GM12865 (cell line): ENCODE results near the gene RPL9.
A peak's percentile ranks its signal among the peaks of the same experiment; 100 is the strongest.

Experiments
- DNase-seq: peaks from one replicate; pipeline ENCODE4 v3.0.0; 2010; ENCODE audit warnings: low read depth
- H3K4me3 ChIP-seq: 2 replicates; pipeline ENCODE4 v1.5.1; 2011; ENCODE audit warnings: mild to moderate bottlenecking, low read depth, low read length, control low read depth
- TF ChIP-seq, protein P1 (sequence below): IDR thresholded peaks from 2 replicates; pipeline ENCODE4 v1.5.1; 2011; ENCODE audit warnings: low read length, control low read depth, low read depth, inconsistent platforms; ENCODE audit not compliant: insufficient read depth; ENCODE audit errors: missing control alignments

Gene RPL9

DNA sequence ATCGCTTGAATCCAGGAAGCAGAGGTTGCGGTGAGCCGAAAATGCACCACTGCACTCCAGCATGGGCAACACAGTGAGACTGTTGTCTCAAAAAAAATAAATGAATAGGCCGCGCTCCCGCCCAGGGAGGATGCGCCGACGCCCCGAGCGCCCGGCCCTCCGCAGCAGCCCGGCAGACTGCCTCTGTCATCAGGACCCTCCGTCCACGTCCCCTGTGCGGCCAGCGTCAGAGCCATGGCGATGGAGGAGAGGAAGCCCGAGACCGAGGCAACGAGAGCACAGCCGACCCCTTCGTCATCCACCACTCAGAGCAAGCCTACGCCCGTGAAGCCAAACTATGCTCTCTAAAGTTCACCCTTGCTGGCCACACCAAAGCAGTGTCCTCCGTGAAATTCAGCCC, 21.5 kb upstream of the RPL9 start:
- TF ChIP-seq, protein P1, sequence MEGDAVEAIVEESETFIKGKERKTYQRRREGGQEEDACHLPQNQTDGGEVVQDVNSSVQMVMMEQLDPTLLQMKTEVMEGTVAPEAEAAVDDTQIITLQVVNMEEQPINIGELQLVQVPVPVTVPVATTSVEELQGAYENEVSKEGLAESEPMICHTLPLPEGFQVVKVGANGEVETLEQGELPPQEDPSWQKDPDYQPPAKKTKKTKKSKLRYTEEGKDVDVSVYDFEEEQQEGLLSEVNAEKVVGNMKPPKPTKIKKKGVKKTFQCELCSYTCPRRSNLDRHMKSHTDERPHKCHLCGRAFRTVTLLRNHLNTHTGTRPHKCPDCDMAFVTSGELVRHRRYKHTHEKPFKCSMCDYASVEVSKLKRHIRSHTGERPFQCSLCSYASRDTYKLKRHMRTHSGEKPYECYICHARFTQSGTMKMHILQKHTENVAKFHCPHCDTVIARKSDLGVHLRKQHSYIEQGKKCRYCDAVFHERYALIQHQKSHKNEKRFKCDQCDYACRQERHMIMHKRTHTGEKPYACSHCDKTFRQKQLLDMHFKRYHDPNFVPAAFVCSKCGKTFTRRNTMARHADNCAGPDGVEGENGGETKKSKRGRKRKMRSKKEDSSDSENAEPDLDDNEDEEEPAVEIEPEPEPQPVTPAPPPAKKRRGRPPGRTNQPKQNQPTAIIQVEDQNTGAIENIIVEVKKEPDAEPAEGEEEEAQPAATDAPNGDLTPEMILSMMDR: no peak
- H3K4me3 ChIP-seq: no peak overlapping the region
- DNase-seq: no peak

DNA sequence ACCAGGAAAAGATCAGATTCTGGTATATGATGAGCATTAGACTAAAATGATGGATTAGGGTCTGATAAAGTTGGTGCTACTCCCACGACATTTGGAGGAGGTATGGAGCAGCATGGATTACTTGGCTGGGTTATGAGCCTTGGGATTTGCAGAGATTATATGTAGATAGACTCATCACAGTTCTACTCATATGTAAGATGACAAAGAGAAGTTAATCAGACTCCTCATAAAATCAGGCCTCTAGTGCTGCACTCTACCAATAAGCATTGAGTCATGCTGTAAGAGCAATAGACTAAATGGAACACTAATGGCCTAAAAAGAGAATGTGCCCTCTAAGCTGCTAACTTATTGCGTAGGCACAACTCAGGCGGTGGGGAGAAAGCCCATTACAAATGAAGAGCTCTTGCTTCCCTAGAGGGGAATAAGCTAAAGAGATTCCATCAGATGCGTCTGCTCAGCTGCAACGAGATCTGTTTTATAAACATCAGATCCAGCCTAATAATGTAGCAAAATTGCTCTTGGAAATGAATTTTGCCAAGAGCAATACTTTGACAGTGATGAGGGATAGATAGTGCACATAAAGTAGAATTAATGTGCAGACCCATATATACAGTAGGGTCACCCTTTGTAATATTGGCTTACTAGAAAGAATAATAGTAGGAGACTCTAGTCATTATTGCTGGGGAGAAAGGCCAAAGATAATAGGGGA, 17.6 kb upstream of the RPL9 start:
- DNase-seq: no peak
- no peak overlapping the region for H3K4me3 ChIP-seq
- TF ChIP-seq, protein P1: no peak

DNA sequence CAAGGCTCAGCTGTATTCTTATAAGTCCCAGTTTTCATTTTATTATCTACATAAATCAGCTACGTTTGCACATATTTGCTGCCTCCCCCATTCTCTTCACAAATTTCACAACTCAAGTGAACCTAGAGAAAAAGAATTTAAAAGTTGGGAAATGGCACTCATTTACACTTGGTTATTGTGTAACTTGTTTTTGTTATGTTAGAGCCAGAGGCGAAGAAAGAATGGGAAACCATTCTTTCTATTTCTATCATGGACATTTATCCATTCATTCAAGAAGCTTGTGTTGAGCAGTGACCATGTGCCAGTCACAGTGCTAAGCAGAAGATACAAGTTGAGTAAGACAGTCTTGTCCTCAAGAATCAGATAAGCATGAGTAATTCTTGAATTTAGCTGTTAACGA, 13.7 kb upstream of the RPL9 start:
- DNase-seq: no peak
- TF ChIP-seq, protein P1: no peak
- no peak overlapping the region for H3K4me3 ChIP-seq

DNA sequence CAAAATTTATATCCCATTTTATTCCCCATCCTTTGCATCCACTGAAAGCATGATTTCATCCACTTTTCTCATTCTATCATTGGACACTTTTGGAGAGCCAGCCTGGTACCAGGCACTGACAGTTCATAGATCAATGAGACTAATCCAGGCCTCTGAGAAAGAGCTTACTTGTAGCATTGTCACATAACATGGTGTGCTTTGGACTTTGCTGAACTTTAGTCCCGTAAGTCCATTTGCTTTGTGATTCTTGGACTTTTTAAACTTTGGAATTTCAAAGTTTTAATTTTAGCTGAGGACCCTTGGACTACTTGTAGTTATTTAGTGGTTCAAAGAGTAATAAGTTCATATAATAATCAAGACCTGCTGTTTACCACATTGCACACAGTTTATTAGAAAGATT, 11.7 kb upstream of the RPL9 start:
- TF ChIP-seq, protein P1: no peak
- no peak for DNase-seq
- no peak overlapping the region for H3K4me3 ChIP-seq

DNA sequence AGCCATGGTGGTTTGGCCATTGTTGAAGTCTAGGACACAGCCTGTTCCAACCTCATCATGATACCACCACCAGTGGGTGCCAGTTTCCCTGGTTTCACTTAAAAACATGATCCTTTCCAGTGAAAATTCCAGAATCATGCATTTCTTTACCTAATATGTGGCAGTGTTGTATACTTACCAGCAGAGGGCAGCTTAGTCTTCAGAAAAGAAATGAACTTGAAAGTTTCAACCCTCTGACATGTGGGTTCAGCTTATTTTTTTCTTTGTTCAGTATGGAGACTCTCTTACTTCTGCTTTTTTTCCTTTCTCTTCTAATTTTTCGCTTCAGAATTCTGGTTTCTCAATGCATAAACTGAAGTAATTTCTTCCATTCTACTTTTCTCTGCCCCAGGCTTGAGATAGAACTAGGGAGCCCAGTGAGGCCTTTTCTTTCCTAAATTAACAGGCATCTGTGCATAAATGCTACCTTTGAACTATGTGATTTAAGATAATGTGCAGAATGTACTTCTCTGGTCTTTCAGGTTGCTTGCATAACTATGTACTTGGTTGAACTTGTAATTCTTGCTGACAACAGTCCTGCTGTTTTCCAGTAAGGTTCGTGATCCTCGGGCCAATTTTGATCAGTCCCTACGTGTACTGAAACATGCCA, 10.8 kb upstream of the RPL9 start:
- H3K4me3 ChIP-seq: no peak overlapping the region
- peak; percentile 76 for DNase-seq
- TF ChIP-seq, protein P1: peak; percentile 73

DNA sequence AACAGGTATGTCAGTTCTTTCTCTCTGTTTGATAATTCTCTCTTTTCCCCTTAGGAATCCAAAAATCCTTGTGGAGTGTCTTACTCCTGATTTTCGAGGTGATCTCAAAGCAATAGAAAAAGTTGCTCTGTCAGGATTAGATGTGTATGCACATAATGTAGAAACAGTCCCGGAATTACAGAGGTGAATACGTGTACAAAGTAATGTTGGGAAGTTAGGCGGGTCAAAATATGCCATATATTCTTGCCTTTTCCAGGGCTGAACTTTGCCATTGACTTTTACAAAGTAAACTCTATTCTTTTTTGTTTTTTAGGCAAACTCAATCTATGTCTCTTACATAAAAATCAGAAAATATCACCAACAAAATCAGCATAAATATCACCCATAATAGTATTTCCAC, 8.7 kb upstream of the RPL9 start:
- no peak for DNase-seq
- no peak overlapping the region for H3K4me3 ChIP-seq
- TF ChIP-seq, protein P1: no peak
